CD4-positive, alpha-beta memory T cell (primary cell): ENCODE results near the gene FRMD4A. TPM values are rescaled to one million over a fixed set of nuclear protein-coding genes. Genes with fewer than 3 reads are reported as not detected.
A peak's percentile ranks its signal among the peaks of the same experiment; 100 is the strongest.
"Not testable (repeated sequence)": the region's sequence is repeated elsewhere in the genome, so short reads cannot be mapped to it uniquely, and the experiment has no call there.

Source experiments
- CTCF ChIA-PET: fragments of 350-600 bp; sonication (Branson Sonifier 250); formaldehyde crosslinking; loops from one replicate; lab custom pipeline; 2021; ENCODE audit warnings: inconsistent platforms; ENCODE audit not compliant: partially characterized antibody; lab: Charles Lee
- POLR2A ChIA-PET: fragments of 350-600 bp; sonication (Branson Sonifier 250); formaldehyde crosslinking; loops from one replicate; lab custom pipeline; 2021; ENCODE audit not compliant: partially characterized antibody; lab: Charles Lee
- DNase-seq, 5 donors: peaks; one replicate each; pipeline versions ENCODE4 v3.0.0 to v3.0.0-alpha.2; 2020 to 2022; ENCODE audit warnings: mixed read lengths in 1 of 5
- H3K27ac ChIP-seq: one replicate; pipeline ENCODE4 v1.7.0; 2013; ENCODE audit warnings: low read depth, low read length
- H3K27me3 ChIP-seq: 2 replicates; pipeline ENCODE4 v1.7.0; 2013; ENCODE audit warnings: mild to moderate bottlenecking, low read length, moderate library complexity; ENCODE audit not compliant: insufficient read depth
- H3K36me3 ChIP-seq: 2 replicates; pipeline ENCODE4 v1.7.0; 2013; ENCODE audit warnings: mild to moderate bottlenecking, low read length, moderate library complexity; ENCODE audit not compliant: insufficient read depth
- H3K4me1 ChIP-seq: 2 replicates; pipeline ENCODE4 v1.7.0; 2013; ENCODE audit warnings: mild to moderate bottlenecking, low read length, moderate library complexity; ENCODE audit not compliant: insufficient read depth
- H3K4me3 ChIP-seq, 2 donors: one replicate each; pipeline ENCODE4 v1.7.0; 2013; ENCODE audit warnings: low read length in 2 of 2, mild to moderate bottlenecking in 1 of 2
- H3K9me3 ChIP-seq, 2 donors: one replicate each; pipeline ENCODE4 v1.7.0; 2013; ENCODE audit warnings: low read length in 2 of 2, control low read depth in 1 of 2; ENCODE audit not compliant: control insufficient read depth in 1 of 2
- H3K27ac Mint-ChIP-seq, 7 donors: one replicate each; pipeline ENCODE4 v1.8.0; 2020 to 2021; ENCODE audit warnings: mixed read lengths in 7 of 7, mild to moderate bottlenecking in 6 of 7, inconsistent platforms in 3 of 7, moderate library complexity in 3 of 7
- H3K27me3 Mint-ChIP-seq, 2 donors: one replicate each; pipeline ENCODE4 v1.8.0; 2020 to 2021; ENCODE audit warnings: mixed read lengths in 2 of 2
- H3K36me3 Mint-ChIP-seq, 2 donors: one replicate each; pipeline ENCODE4 v1.8.0; 2020 to 2021; ENCODE audit warnings: mixed read lengths in 2 of 2, inconsistent platforms in 1 of 2, mild to moderate bottlenecking in 1 of 2
- H3K4me1 Mint-ChIP-seq, 4 donors: one replicate each; pipeline ENCODE4 v1.8.0; 2020 to 2021; ENCODE audit warnings: mixed read lengths in 4 of 4, mild to moderate bottlenecking in 1 of 4
- H3K4me3 Mint-ChIP-seq, 8 donors: one replicate each; pipeline ENCODE4 v1.8.0; 2020 to 2021; ENCODE audit warnings: mixed read lengths in 8 of 8, mild to moderate bottlenecking in 7 of 8, moderate library complexity in 6 of 8, inconsistent platforms in 3 of 8
- H3K9me3 Mint-ChIP-seq, 8 donors: one replicate each; pipeline ENCODE4 v1.8.0; 2020 to 2021; ENCODE audit warnings: mixed read lengths in 8 of 8, mild to moderate bottlenecking in 5 of 8, inconsistent platforms in 3 of 8, moderate library complexity in 1 of 8
- intact Hi-C: fragments of 100-400 bp; cut with micrococcal nuclease; formaldehyde crosslinking; loops from one replicate; pipeline ENCODE4 v1.15.1; 2023
- polyA plus RNA-seq, 2 donors: library from polyadenylated mRNA; unstranded; fragments of 300-500 nt; fragmentation: Illumina TruSeq; gene quantifications; one replicate each; pipeline ENCODE4 v1.2.3, GENCODE V29; 2021
- total RNA-seq, 2 experiments: library from RNA; stranded (reverse); gene quantifications; one replicate each; pipeline ENCODE4 v1.2.3, GENCODE V29; 2021

Gene FRMD4A
- total and polyA plus RNA-seq, 4 experiments from 2014 or later = 0.89 to 2.4 (median 1.9) TPM; not detected in 1

DNA sequence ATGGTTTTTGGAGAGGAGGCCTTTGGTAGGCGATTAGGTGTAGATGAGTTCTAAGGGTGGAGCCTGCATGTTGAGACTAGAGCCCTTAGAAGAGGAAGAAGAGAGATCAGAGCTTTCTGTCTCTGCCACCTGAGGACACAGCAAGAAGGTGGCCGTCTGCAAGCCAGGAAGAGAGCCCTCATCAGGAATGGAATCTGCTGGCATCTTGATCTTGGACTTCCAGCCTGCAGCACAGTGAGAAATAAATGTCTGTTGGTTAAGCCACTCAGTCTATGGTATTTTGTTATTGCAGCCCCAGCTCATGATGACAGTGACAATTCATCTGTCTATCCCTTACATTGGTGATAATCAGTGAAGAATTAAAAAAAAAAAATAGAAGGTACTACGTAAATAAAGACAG, 408.8 kb downstream of the FRMD4A start:
- no peaks in the 10 kb centered on the region for H3K36me3 ChIP-seq
- no peak overlapping the region for H3K27ac Mint-ChIP-seq
- H3K36me3 Mint-ChIP-seq = no peaks in the 10 kb centered on the region
- H3K27me3 ChIP-seq = no peaks in the 10 kb centered on the region
- DNase-seq = no peak
- H3K9me3 Mint-ChIP-seq = no peaks in the 10 kb centered on the region
- no peaks in the 10 kb centered on the region for H3K4me1 ChIP-seq
- no peak overlapping the region for H3K27ac ChIP-seq
- H3K27me3 Mint-ChIP-seq = peaks cover 0 to 3% of the 10 kb centered on the region in 2 donors
- H3K4me3 ChIP-seq = no peak overlapping the region
- H3K4me3 Mint-ChIP-seq = no peak overlapping the region
- intact Hi-C loops = no loop called here
- no peaks in the 10 kb centered on the region for H3K9me3 ChIP-seq
- ChIA-PET POLR2A (no interaction called here), CTCF (interaction anchor here (1.0 kb wide), 1 partner anchor 10 kb away, joined by 3 read pairs; no protein-coding TSS in a partner anchor)
- H3K4me1 Mint-ChIP-seq = peaks cover 0 to 10% (median 6%) of the 10 kb centered on the region in 4 donors

DNA sequence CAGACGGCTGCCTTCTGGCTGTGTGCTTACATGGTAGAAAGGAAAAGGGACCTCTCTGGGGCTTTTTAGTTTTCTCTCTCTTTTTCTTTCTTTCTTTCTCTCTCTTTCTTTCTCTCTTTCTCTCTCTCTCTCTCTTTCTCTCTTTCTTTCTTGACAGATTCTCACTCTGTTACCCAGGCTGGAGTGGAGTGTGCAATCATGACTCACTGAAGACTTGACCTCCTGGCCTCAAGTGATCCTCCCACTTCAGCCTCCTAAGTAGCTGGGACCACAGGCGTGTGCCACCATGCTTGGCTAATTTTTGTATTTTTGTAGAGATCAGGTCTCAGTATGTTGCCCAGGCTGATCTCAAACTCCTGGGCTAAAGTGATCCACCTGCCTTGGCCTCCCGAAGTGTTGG, 409.6 kb downstream of the FRMD4A start:
- H3K4me1 ChIP-seq, DNase-seq, H3K27me3 Mint-ChIP-seq, H3K27ac ChIP-seq, intact Hi-C loops, H3K36me3 Mint-ChIP-seq, H3K36me3 ChIP-seq, H3K4me1 Mint-ChIP-seq, H3K4me3 ChIP-seq, H3K4me3 Mint-ChIP-seq, H3K27me3 ChIP-seq, H3K9me3 Mint-ChIP-seq, H3K9me3 ChIP-seq, CTCF ChIA-PET, POLR2A ChIA-PET: not testable (repeated sequence)
- peak overlapping the region in 1 of 7 donors; percentile 5 for H3K27ac Mint-ChIP-seq

DNA sequence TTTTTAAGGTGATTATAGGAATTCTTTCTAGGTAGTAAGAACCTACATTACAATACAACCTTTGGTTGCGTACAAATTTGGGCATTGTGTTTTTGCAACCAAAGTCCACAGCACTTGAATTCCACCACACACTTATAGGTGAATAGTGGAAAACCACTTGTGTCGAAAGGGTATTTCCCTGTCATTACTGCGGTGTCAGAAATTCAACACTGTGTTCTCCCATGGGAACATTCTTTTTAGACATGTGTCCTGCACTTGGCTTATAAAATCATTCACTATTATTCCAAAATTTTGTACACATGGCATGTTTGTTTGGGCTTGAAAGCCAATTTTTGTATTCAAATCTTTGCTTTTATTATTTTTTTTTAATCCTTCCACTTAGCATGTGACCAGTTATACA, 410.3 kb downstream of the FRMD4A start:
- CTCF ChIA-PET = no interaction called here

DNA sequence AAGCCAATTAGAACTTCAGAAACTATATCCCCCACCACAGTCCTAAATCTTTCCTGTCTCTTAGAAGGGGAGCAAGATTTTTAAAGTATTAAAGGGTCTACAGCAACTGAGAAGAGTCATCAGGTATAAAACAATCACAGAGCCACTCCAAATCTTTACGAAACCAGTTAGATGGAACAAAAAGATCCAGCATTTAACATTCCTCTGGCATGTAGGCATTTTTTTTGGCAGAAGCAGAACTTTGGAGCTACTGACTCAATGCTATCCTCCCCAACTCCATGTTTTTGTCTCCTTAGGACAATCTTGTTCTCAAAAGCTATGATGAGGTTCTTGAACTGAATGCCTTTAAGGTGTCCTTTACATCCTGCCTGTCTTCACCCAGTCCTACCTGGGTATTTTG, 410.7 kb downstream of the FRMD4A start:
- Histone ChIP-seq H3K27me3 (no peaks in the 10 kb centered on the region), H3K36me3 (no peaks in the 10 kb centered on the region), H3K4me1 (no peaks in the 10 kb centered on the region), H3K4me3 (no peak overlapping the region), H3K9me3 (no peaks in the 10 kb centered on the region), H3K27ac (no peak overlapping the region)
- Mint-ChIP-seq H3K36me3 (no peaks in the 10 kb centered on the region), H3K4me3 (no peak overlapping the region), H3K9me3 (no peaks in the 10 kb centered on the region), H3K27me3 (peaks cover 1 to 3% of the 10 kb centered on the region in 2 donors), H3K4me1 (peaks cover 0 to 4% (median 0%) of the 10 kb centered on the region in 4 donors), H3K27ac (no peak overlapping the region)
- ChIA-PET POLR2A (no interaction called here), CTCF (no interaction called here)
- no peak for DNase-seq
- intact Hi-C loops = no loop called here

More for the DNA sequence above, 410.3 kb downstream of the FRMD4A start:
- H3K4me3 ChIP-seq = no peak overlapping the region
- no peak for DNase-seq
- Mint-ChIP-seq H3K36me3 (no peaks in the 10 kb centered on the region), H3K4me1 (peaks cover 0 to 4% (median 0%) of the 10 kb centered on the region in 4 donors), H3K27me3 (peaks cover 1 to 2% of the 10 kb centered on the region in 2 donors), H3K9me3 (no peaks in the 10 kb centered on the region), H3K4me3 (no peak overlapping the region), H3K27ac (no peak overlapping the region)
- H3K9me3 ChIP-seq = no peaks in the 10 kb centered on the region
- intact Hi-C loops = no loop called here
- H3K36me3 ChIP-seq = no peaks in the 10 kb centered on the region
- no peaks in the 10 kb centered on the region for H3K27me3 ChIP-seq
- no peak overlapping the region for H3K27ac ChIP-seq
- POLR2A ChIA-PET = no interaction called here
- H3K4me1 ChIP-seq = no peaks in the 10 kb centered on the region

DNA sequence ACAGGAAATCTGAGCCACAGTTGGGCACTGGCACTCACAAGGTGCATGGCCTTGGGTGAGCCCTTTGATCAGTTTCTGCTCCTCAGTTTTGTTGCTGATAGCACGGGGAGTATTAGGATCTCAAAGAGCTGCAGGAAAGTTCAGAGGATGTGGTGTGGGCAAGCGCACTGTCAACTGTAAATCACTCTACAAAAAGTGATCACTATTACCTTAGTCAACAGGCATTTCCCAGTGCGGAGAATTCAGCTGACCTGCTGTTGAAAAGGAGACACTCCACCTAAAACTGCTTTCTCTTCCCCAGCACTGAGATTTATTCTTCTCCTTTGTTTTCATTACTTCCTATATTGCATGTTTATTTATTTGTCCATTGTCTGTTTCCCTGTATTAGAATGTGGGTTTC, 412.9 kb downstream of the FRMD4A start:
- no peak overlapping the region for H3K4me3 ChIP-seq
- Mint-ChIP-seq H3K4me3 (no peak overlapping the region), H3K9me3 (no peaks in the 10 kb centered on the region), H3K27ac (no peak overlapping the region), H3K36me3 (no peaks in the 10 kb centered on the region), H3K27me3 (peaks cover 1 to 3% of the 10 kb centered on the region in 2 donors), H3K4me1 (peaks cover 0 to 4% (median 0%) of the 10 kb centered on the region in 4 donors)
- H3K9me3 ChIP-seq = no peaks in the 10 kb centered on the region
- H3K27me3 ChIP-seq = no peaks in the 10 kb centered on the region
- H3K4me1 ChIP-seq = no peaks in the 10 kb centered on the region
- no peaks in the 10 kb centered on the region for H3K36me3 ChIP-seq
- ChIA-PET POLR2A (no interaction called here), CTCF (no interaction called here)
- DNase-seq = no peak
- intact Hi-C loops = no loop called here
- H3K27ac ChIP-seq = no peak overlapping the region

DNA sequence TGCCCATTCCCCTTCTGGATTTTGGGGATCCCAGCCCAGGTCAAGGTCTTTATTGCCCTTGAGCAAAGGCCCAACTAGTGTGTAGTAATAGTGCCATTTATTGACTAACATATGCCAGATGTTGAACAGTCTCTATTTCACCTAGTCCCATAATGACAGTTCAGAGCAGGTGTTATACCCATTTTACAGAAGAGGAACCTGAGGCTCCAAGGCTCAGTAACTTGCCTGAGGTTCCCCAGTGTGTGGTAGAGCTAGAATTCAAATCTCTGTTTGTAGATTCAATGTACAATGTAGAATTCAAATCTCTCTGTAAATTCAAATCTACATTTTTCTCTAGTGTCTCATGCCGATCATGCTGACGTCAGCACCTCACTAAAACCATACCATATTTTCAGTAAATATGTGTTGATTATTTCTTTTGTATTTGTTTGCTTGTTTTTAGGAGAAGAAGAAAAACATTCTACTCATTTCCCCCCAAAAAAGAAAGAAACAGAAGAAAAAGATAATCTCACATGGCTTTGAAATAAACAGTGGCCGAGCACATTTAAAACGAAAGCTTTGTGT, 414.3 kb downstream of the FRMD4A start:
- Mint-ChIP-seq H3K4me1 (peaks cover 0 to 4% (median 0%) of the 10 kb centered on the region in 4 donors), H3K9me3 (no peaks in the 10 kb centered on the region), H3K27me3 (peaks cover 1 to 3% of the 10 kb centered on the region in 2 donors), H3K27ac (no peak overlapping the region), H3K4me3 (no peak overlapping the region), H3K36me3 (no peaks in the 10 kb centered on the region)
- Histone ChIP-seq H3K27ac (no peak overlapping the region), H3K4me1 (no peaks in the 10 kb centered on the region), H3K4me3 (no peak overlapping the region), H3K36me3 (no peaks in the 10 kb centered on the region), H3K9me3 (no peaks in the 10 kb centered on the region), H3K27me3 (no peaks in the 10 kb centered on the region)
- CTCF ChIA-PET = no interaction called here
- no peak for DNase-seq
- POLR2A ChIA-PET = no interaction called here
- intact Hi-C loops = no loop called here

DNA sequence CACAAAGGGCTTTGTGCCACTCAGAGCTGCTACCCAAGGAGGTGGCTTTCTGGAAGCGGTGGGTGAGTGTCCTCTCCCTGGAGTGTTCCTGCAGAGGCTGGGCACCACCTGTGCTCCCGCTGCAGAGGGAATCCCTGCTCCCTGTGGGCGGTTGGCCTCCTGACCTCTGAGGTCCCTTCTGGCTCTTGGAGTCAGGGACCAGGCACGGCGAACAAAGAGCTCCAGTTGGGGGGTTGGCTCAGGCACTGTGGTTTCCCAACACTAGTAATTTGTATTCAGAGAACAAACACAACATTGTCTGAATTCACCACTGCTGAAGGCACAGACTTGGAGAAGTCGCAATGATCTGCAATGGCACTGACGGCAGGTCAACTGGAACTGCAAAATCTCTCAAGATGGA, 415.0 kb downstream of the FRMD4A start:
- Mint-ChIP-seq H3K4me3 (no peak overlapping the region), H3K36me3 (no peaks in the 10 kb centered on the region), H3K4me1 (peaks cover 0 to 4% (median 0%) of the 10 kb centered on the region in 4 donors), H3K9me3 (no peaks in the 10 kb centered on the region), H3K27ac (no peak overlapping the region), H3K27me3 (peaks cover under 1 to 3% of the 10 kb centered on the region in 2 donors)
- no peak overlapping the region for H3K27ac ChIP-seq
- POLR2A ChIA-PET = interaction anchor here (0.6 kb wide), 1 partner anchor 10 kb away, joined by 3 read pairs; no protein-coding TSS in a partner anchor
- DNase-seq = no peak
- H3K4me3 ChIP-seq = no peak overlapping the region
- no peaks in the 10 kb centered on the region for H3K27me3 ChIP-seq
- intact Hi-C loops = no loop called here
- no peaks in the 10 kb centered on the region for H3K4me1 ChIP-seq
- CTCF ChIA-PET = no interaction called here
- no peaks in the 10 kb centered on the region for H3K36me3 ChIP-seq
- H3K9me3 ChIP-seq = no peaks in the 10 kb centered on the region
